Stomach (tissue), 9 donors: ENCODE measurements around the gene SKOR2. TPM values are rescaled to one million over a fixed set of nuclear protein-coding genes. Genes with fewer than 3 reads are reported as not detected.

ENCODE experiments used
- DNase-seq, 2 donors: peaks; one replicate each; pipeline versions ENCODE4 v3.0.0 to v3.0.0-alpha.2; 2013 to 2019
- H3K27ac ChIP-seq, 5 donors: fragments of 200-600 bp in 4 of 5; sonication (generic) in 4 of 5; one replicate each; pipeline ENCODE4 v1.5.1; 2013 to 2019; ENCODE audit warnings: mild to moderate bottlenecking in 1 of 5, moderate library complexity in 1 of 5
- H3K27me3 ChIP-seq, 3 donors: fragments of 200-600 bp; sonication (generic); one replicate each; pipeline ENCODE4 v1.5.1; 2017 to 2019; ENCODE audit warnings: mixed run types in 1 of 3
- H3K36me3 ChIP-seq, 4 donors: fragments of 200-600 bp; sonication (generic); 1 replicate in 3 of 4; 2 replicates in 1 of 4; pipeline ENCODE4 v1.5.1; 2016 to 2019
- H3K4me1 ChIP-seq, 4 donors: fragments of 200-600 bp; sonication (generic); one replicate each; pipeline ENCODE4 v1.5.1; 2016 to 2019
- H3K4me3 ChIP-seq, 4 donors: fragments of 200-600 bp; sonication (generic) in 3 of 4; one replicate each; pipeline ENCODE4 v1.5.1; 2016 to 2019; ENCODE audit warnings: mild to moderate bottlenecking in 1 of 4
- H3K9me3 ChIP-seq, 4 donors: fragments of 200-600 bp; sonication (generic); one replicate each; pipeline ENCODE4 v1.5.1; 2016 to 2019
- EP300 ChIP-seq: sonication (generic); formaldehyde crosslinking; IDR thresholded peaks from one replicate; pipeline ENCODE4 v1.6.1; 2017; ENCODE audit warnings: antibody characterized with exemption
- POLR2A ChIP-seq, 4 donors: fragments of 450-650 bp; IDR thresholded peaks; one replicate each; pipeline ENCODE4 v1.6.1; 2016; ENCODE audit warnings: antibody characterized with exemption in 4 of 4, control low read depth in 2 of 4, mild to moderate bottlenecking in 1 of 4, moderate library complexity in 1 of 4
- POLR2AphosphoS5 ChIP-seq, 3 donors: sonication (generic); formaldehyde crosslinking; IDR thresholded peaks; one replicate each; pipeline ENCODE4 v1.6.1; 2016; ENCODE audit warnings: antibody characterized with exemption in 3 of 3
- WGBS, 5 donors: extraction: QIAGEN DNeasy Blood & Tissue Kit in 3 of 5; methylation state at CpG; one replicate each; pipeline versions ENCODE4 v1.1.5 to v1.1.7; 2013 to 2018; 5-methylcytosine and 5-hydroxymethylcytosine counted together
- intact Hi-C: fragments of 100-400 bp; cut with DNase I; formaldehyde crosslinking; loops from one replicate; pipeline ENCODE4 v1.15.1; 2023; ENCODE audit warnings: low total_unique reads
- polyA plus RNA-seq, 3 donors: library from polyadenylated mRNA; stranded (reverse); fragments of 200-250 nt; gene quantifications; one replicate each; pipeline ENCODE4 v1.2.3, GENCODE V29; 2013
- total RNA-seq, 5 donors: library from RNA; depleted of rRNA; stranded (reverse); fragments of >200 nt; gene quantifications; one replicate each; pipeline versions ENCODE4 v1.1.0 to v1.2.3, GENCODE V29; 2014 to 2016
- TF ChIP-seq, protein P1 (sequence below), 7 experiments: fragments of 450-650 bp in 4 of 7; fragments of 200-600 bp in 3 of 7; sonication (generic) in 3 of 7; IDR thresholded peaks; one replicate each; pipeline ENCODE4 v1.5.1; 2016 to 2019; ENCODE audit warnings: antibody characterized with exemption in 7 of 7, control low read depth in 2 of 7, mild to moderate bottlenecking in 1 of 7
- donor health status: healthy with polysubstance abuse.
- donor health status: Bipolar disorder and iron deficiency.
- donor health status: healthy.

SKOR2 gene
- total and polyA plus RNA-seq, 8 donors: not detected

DNA sequence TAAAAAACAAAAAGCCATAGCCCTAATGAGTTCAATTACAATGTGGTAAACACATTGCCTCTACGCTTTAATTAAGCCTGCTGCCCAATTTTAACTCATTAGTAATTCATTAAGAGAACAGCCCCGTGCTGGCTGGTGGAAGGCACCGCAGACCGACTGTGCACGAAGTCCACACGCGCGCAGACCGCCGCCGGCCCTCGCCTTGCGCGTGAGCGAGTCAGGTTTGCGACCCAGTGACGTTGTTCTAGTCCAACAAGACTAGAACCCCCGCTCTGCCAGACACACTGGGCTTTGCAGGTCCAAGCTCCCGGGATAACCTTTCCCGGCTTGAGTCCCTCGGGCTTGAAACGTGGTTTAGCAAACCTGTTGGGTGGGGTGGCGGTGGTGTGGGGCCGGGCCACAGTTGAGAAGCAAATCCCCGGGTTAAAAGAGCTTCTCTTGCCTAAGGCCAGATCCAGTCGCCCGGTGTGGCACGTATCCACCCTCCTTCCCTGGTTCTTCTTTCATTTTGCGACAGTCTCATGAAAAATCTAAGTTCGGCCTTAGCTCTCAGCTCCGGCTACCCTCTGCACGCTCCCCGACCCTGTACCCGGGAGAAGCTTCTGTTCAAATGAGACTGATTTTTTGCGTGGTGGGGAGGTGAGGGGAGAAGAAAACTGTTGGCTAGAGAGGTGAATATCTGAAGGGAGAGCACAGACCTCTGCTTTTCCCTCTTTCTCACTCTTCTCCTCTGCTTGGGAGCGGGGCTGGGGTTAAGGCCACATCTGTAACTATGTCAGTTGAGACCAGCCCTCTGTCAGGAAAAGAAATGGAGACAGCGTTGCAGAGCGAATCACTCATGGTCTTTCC is 11.1 kb upstream of the SKOR2 start:
- peaks cover 0 to 25% (median 9%) of the 10 kb centered on the region in 4 donors for H3K9me3 ChIP-seq
- H3K4me1 ChIP-seq: peaks cover 11 to 27% (median 19%) of the 10 kb centered on the region in 4 donors
- peak overlapping the region in 1 of 4 donors; percentile 24 for H3K4me3 ChIP-seq
- H3K36me3 ChIP-seq: no peaks in the 10 kb centered on the region
- no peak for DNase-seq
- no peak overlapping the region for H3K27ac ChIP-seq
- TF ChIP-seq, protein P1, sequence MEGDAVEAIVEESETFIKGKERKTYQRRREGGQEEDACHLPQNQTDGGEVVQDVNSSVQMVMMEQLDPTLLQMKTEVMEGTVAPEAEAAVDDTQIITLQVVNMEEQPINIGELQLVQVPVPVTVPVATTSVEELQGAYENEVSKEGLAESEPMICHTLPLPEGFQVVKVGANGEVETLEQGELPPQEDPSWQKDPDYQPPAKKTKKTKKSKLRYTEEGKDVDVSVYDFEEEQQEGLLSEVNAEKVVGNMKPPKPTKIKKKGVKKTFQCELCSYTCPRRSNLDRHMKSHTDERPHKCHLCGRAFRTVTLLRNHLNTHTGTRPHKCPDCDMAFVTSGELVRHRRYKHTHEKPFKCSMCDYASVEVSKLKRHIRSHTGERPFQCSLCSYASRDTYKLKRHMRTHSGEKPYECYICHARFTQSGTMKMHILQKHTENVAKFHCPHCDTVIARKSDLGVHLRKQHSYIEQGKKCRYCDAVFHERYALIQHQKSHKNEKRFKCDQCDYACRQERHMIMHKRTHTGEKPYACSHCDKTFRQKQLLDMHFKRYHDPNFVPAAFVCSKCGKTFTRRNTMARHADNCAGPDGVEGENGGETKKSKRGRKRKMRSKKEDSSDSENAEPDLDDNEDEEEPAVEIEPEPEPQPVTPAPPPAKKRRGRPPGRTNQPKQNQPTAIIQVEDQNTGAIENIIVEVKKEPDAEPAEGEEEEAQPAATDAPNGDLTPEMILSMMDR (IDR thresholded peaks at IDR 0.05): no peak
- TF ChIP-seq POLR2AphosphoS5 (IDR thresholded peaks at IDR 0.05) (no peak), POLR2A (IDR thresholded peaks at IDR 0.05) (no peak), EP300 (no peak)
- peaks cover 27 to 91% (median 69%) of the 10 kb centered on the region in 3 donors for H3K27me3 ChIP-seq
- 6 to 11% (median 7%) methylated on average over 37 to 38 of the region's 38 CpGs for WGBS, 5 donors
- intact Hi-C loops: no loop called here

DNA sequence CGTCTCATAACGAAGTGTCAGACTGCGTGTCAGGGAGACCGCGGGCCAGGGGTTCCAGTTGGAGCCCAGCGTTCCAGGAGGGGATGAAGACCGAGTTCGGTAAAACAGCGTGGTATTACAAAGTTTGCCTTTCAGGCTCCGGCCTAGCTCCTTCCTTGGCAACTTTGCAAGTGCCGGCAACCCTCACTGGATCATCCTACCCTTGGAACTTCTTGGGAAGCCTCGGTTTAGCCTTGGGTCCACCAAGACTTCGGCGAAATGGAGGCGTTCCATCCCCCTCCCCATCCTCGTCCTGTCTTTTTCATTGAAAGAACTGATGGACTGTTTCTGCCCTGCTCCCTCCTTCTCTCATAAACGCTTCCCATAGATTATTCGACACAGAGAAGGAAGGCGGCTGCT is 10.4 kb upstream of the SKOR2 start:
- Histone ChIP-seq H3K36me3 (no peaks in the 10 kb centered on the region), H3K9me3 (peaks cover 0 to 25% (median 9%) of the 10 kb centered on the region in 4 donors), H3K4me3 (no peak overlapping the region), H3K4me1 (peaks cover 11 to 27% (median 19%) of the 10 kb centered on the region in 4 donors), H3K27me3 (peaks cover 27 to 97% (median 69%) of the 10 kb centered on the region in 3 donors), H3K27ac (no peak overlapping the region)
- intact Hi-C loops: no loop called here
- no peak for DNase-seq
- TF ChIP-seq EP300 (no peak), POLR2A (IDR thresholded peaks at IDR 0.05) (no peak), POLR2AphosphoS5 (IDR thresholded peaks at IDR 0.05) (no peak)
- TF ChIP-seq, protein P1 (IDR thresholded peaks at IDR 0.05): no peak
- 4 to 6% (median 6%) methylated on average over 17 to 19 of the region's 19 CpGs for WGBS, 5 donors

DNA sequence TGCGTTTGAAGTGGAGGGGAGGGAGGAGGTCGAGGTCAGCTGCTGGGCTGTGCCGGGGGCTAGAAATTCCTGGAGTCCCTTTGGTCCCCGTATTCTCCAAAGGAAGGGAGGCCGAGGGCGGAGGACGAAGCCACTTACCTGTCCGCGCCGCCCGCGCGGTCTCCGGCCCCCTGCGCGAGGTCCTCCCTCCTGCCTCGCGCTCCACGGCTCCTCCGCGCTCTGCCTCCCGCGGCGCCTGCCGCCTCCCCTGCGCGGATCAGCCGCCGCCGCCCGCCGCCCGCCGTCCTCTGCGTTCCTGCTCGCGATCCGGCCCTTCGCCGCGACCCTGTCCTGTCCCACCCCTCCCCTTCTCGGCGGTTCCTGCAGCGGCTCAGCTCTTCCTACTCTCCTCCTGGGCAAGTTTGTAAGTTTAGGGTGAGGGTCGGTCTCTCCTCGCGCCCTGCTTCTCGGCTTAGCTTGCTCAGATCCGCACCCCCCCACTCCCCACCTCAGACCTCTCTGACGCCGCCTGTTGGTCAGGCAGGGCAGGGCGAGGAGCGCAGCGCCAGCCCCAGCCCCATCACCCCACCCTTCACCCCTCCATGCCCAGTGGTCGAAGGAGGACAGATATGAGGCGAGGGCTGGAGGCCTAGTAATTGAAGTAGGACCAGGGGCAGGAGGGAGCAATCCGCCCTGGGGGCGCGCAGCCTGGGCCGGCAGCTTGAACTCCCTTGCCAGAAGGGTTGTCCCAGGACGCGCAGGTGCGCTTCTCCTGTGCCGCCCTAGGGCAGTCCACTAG is 9.7 kb upstream of the SKOR2 start:
- DNase-seq: no peak
- H3K4me3 ChIP-seq: no peak overlapping the region
- no peaks in the 10 kb centered on the region for H3K36me3 ChIP-seq
- intact Hi-C loops: no loop called here
- 8 to 11% (median 10%) methylated on average over 14 to 64 of the region's 64 CpGs for WGBS, 5 donors
- H3K27me3 ChIP-seq: peaks cover 27 to 98% (median 72%) of the 10 kb centered on the region in 3 donors
- peaks cover 0 to 25% (median 9%) of the 10 kb centered on the region in 4 donors for H3K9me3 ChIP-seq
- peaks cover 11 to 27% (median 19%) of the 10 kb centered on the region in 4 donors for H3K4me1 ChIP-seq
- H3K27ac ChIP-seq: no peak overlapping the region
- TF ChIP-seq POLR2AphosphoS5 (IDR thresholded peaks at IDR 0.05) (no peak), POLR2A (IDR thresholded peaks at IDR 0.05) (no peak), EP300 (no peak)
- TF ChIP-seq, protein P1 (IDR thresholded peaks at IDR 0.05): no peak

DNA sequence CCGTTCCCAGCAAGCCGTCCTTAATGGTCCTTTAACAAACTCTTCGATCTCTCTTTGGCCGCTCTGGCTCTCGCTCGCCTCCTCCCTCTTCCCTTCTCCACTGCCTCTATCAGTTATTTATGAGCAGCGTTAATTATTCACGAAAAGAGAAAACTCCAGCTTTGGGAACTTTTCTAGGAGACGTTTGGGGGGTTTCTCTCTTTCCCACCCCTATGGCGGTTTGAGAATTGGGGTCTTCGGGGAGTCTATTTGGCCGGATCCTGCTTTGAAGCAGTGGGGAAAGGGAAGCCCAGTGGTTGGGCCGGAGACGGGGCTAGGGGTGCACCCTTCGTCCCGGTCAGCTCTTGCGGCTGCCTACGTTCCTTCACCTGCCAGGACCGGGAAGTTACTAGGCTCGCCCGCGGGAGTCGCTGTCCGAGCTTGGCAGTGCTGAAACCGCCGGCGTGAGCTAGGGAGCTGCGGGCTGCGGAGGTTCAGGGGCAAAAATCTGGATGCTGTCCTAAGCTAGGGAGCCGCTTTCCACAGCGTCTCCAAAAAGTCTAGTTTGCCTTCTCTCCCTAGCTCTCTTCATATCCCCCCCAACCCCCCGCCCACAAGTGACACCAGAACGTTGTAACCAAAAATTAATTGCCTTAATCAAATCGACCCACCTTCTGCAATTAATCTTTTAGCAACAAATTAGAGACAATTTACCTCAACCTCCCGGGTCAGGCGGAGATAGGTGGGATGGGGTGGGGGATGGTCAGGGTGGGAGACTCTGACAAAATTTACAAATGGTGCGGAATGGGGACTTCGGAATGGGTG is 8.9 kb upstream of the SKOR2 start:
- Histone ChIP-seq H3K9me3 (peaks cover 0 to 25% (median 9%) of the 10 kb centered on the region in 4 donors), H3K27ac (no peak overlapping the region), H3K27me3 (peaks cover 27 to 98% (median 76%) of the 10 kb centered on the region in 3 donors), H3K36me3 (no peaks in the 10 kb centered on the region), H3K4me3 (no peak overlapping the region), H3K4me1 (peaks cover 11 to 27% (median 19%) of the 10 kb centered on the region in 4 donors)
- 7 to 11% (median 9%) methylated on average over 37 to 38 of the region's 38 CpGs for WGBS, 5 donors
- intact Hi-C loops: no loop called here
- TF ChIP-seq EP300: no peak
- peak; percentile 31 to 83 for DNase-seq
